GM06990 (cell line): ENCODE data around the gene INF2.

Source experiments
- DNase-seq: peaks from one replicate; pipeline ENCODE4 v3.0.0-alpha.2; 2011; ENCODE audit not compliant: insufficient read length; ENCODE audit errors: extremely low read depth
- H3K27me3 ChIP-seq: replicated peaks from 2 replicates; pipeline ENCODE4 v1.6.0; 2011; ENCODE audit warnings: low read length; ENCODE audit not compliant: control insufficient read depth, insufficient read depth
- H3K36me3 ChIP-seq: 2 replicates; pipeline ENCODE4 v1.5.1; 2011; ENCODE audit warnings: low read length; ENCODE audit not compliant: control insufficient read depth, insufficient read depth
- H3K4me3 ChIP-seq: replicated peaks from 2 replicates; pipeline ENCODE4 v1.5.1; 2011; ENCODE audit warnings: low read depth, mild to moderate bottlenecking, control low read depth, low read length
- TF ChIP-seq, protein P1 (sequence below): IDR thresholded peaks from 2 replicates; pipeline ENCODE4 v1.5.1; 2011; ENCODE audit warnings: low read length, control low read depth, mild to moderate bottlenecking, inconsistent platforms; ENCODE audit not compliant: insufficient read depth, poor library complexity, severe bottlenecking

INF2 gene

DNA sequence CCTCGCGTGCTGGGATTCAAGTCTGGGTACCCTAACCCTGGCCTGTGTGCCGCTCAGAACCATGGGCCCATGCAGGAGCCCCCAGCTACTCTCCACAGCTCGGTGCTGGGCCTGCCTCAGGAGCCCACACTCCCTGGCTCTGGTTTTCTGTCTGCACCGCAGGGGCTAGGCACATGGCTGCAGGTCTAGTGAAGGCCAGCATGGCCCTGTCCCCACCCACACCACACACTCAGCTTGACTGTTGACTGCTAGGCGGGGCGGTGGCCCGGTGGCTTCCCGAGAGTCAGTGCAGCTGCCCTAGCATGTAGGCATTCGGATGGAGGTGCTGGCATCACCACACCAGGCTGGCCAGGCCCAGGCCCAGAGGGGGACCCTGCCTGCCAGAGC is 7.9 kb downstream of the INF2 start:
- no peak for DNase-seq
- Histone ChIP-seq H3K36me3 (peaks cover 2% of the 10 kb centered on the region), H3K27me3 (no peaks in the 10 kb centered on the region), H3K4me3 (no peak overlapping the region)
- TF ChIP-seq, protein P1, sequence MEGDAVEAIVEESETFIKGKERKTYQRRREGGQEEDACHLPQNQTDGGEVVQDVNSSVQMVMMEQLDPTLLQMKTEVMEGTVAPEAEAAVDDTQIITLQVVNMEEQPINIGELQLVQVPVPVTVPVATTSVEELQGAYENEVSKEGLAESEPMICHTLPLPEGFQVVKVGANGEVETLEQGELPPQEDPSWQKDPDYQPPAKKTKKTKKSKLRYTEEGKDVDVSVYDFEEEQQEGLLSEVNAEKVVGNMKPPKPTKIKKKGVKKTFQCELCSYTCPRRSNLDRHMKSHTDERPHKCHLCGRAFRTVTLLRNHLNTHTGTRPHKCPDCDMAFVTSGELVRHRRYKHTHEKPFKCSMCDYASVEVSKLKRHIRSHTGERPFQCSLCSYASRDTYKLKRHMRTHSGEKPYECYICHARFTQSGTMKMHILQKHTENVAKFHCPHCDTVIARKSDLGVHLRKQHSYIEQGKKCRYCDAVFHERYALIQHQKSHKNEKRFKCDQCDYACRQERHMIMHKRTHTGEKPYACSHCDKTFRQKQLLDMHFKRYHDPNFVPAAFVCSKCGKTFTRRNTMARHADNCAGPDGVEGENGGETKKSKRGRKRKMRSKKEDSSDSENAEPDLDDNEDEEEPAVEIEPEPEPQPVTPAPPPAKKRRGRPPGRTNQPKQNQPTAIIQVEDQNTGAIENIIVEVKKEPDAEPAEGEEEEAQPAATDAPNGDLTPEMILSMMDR, result no peak

- Histone ChIP-seq H3K36me3 (peaks cover 2% of the 10 kb centered on the region), H3K27me3 (no peaks in the 10 kb centered on the region), H3K4me3 (no peak overlapping the region)
- TF ChIP-seq, protein P1, result no peak
- DNase-seq, result no peak
Measured at GRCh38 chr14:104697892-104698583, 8.6 kb downstream of the INF2 start.

- Histone ChIP-seq H3K36me3 (peaks cover 2% of the 10 kb centered on the region), H3K27me3 (no peaks in the 10 kb centered on the region), H3K4me3 (no peak overlapping the region)
- TF ChIP-seq, protein P1, result no peak
- no peak for DNase-seq
Measured at GRCh38 chr14:104698688-104699425, 9.4 kb downstream of the INF2 start.

- H3K36me3 ChIP-seq, result peaks cover 2% of the 10 kb centered on the region
Measured at GRCh38 chr14:104699426-104699748, 10.0 kb downstream of the INF2 start.

GRCh38 chr14:104700225-104700651 is 10.8 kb downstream of the INF2 start:
- Histone ChIP-seq H3K27me3 (no peaks in the 10 kb centered on the region), H3K36me3 (peaks cover 2% of the 10 kb centered on the region), H3K4me3 (no peak overlapping the region)
- TF ChIP-seq, protein P1, result no peak
- no peak for DNase-seq

More at GRCh38 chr14:104699426-104699748, 10.0 kb downstream of the INF2 start:
- Histone ChIP-seq H3K4me3 (no peak overlapping the region), H3K27me3 (no peaks in the 10 kb centered on the region)
- no peak for DNase-seq
- TF ChIP-seq, protein P1, result no peak

DNA sequence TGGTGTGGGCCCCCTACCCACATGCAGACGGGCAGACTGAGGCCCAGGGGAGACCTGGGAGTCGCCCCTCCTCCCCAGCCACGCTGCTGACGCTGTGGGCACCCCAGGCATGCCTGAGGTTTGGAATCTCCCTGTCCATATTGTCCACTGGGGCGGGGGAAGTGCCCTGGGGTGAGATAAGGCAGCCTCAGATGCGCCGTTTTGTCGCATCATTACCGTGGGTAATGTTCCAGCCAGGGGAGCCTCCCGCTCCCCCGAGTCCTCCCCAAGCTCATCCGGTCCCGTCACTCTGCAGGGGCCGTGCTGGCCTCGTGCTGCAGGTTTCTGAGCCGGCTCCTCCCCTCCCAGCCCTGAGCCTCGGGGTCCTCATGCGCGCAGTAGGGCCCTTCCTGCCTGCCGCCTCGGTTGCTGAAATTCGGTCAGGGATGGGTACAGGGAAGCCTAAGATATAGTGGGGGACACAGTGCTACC is 11.4 kb downstream of the INF2 start:
- Histone ChIP-seq H3K27me3 (no peaks in the 10 kb centered on the region), H3K4me3 (no peak overlapping the region), H3K36me3 (peaks cover 2% of the 10 kb centered on the region)
- DNase-seq, result no peak
- TF ChIP-seq, protein P1, result no peak
